Loucy (cell line): ENCODE data around the gene CFAP298.

ENCODE experiments used
- CTCF ChIP-seq: fragments of 200-600 bp; sonication (generic); conservative IDR thresholded peaks from 2 replicates; pipeline ENCODE4 v1.5.1; 2014; ENCODE audit warnings: mild to moderate bottlenecking, antibody characterized with exemption, low read length
- EZH2phosphoT487 ChIP-seq: fragments of 200-600 bp; IDR thresholded peaks from 2 replicates; pipeline ENCODE4 v1.6.1; 2018; ENCODE audit warnings: antibody characterized with exemption, mild to moderate bottlenecking, moderate library complexity, borderline replicate concordance

GRCh38 chr21:32562426-32562825 is 49.8 kb downstream of the CFAP298 start:
- no peak for TF ChIP-seq CTCF
- TF ChIP-seq EZH2phosphoT487 = no peak
